Upper lobe of left lung (tissue), 4 donors: ENCODE results near the gene GRIK5.

Experiments used
- EP300 ChIP-seq, 4 donors: sonication (generic); formaldehyde crosslinking; IDR thresholded peaks; one replicate each; pipeline ENCODE4 v1.5.1; 2017; ENCODE audit warnings: antibody characterized with exemption in 4 of 4, control low read depth in 2 of 4
- POLR2A ChIP-seq, 4 donors: fragments of 450-650 bp; IDR thresholded peaks; one replicate each; pipeline ENCODE4 v1.5.1; 2016 to 2017; ENCODE audit warnings: antibody characterized with exemption in 4 of 4, mild to moderate bottlenecking in 2 of 4
- TF ChIP-seq, protein P1 (sequence below), 6 experiments: fragments of 450-650 bp in 4 of 6; fragments of 200-600 bp in 2 of 6; sonication (generic) in 2 of 6; IDR thresholded peaks; one replicate each; pipeline ENCODE4 v1.5.1; 2016 to 2019; ENCODE audit warnings: antibody characterized with exemption in 6 of 6

DNA sequence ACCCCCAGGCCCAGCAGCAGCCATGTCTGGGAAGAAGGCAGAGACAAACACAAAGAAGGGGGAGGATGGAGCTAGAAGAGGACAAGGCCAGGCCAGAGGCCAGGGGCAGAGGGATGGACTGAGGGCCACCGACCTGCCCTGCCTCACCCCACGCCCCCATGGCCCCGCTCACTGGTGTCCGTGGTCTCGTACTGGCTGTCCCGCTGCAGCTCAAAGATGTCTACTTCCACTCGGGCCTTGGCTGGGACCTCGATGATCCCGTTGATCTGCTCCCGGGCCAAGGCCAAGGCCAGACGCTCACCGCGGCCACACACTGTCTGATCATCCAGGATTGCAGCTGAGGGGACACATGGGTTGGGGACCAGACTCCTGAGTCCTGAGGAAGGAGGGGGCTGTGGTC lies 5.0 kb downstream of the GRIK5 start:
- TF ChIP-seq, protein P1, sequence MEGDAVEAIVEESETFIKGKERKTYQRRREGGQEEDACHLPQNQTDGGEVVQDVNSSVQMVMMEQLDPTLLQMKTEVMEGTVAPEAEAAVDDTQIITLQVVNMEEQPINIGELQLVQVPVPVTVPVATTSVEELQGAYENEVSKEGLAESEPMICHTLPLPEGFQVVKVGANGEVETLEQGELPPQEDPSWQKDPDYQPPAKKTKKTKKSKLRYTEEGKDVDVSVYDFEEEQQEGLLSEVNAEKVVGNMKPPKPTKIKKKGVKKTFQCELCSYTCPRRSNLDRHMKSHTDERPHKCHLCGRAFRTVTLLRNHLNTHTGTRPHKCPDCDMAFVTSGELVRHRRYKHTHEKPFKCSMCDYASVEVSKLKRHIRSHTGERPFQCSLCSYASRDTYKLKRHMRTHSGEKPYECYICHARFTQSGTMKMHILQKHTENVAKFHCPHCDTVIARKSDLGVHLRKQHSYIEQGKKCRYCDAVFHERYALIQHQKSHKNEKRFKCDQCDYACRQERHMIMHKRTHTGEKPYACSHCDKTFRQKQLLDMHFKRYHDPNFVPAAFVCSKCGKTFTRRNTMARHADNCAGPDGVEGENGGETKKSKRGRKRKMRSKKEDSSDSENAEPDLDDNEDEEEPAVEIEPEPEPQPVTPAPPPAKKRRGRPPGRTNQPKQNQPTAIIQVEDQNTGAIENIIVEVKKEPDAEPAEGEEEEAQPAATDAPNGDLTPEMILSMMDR (IDR thresholded peaks at IDR 0.05) = no peak
- no peak for TF ChIP-seq POLR2A (IDR thresholded peaks at IDR 0.05)
- TF ChIP-seq EP300 (IDR thresholded peaks at IDR 0.05) = no peak
